Trophoblast cell (in vitro differentiated cells and primary cell): ENCODE results near the gene SLAIN1.

ENCODE experiments used
- DNase-seq, 2 donors: peaks; one replicate each; pipeline ENCODE4 v3.0.0-alpha.2; 2016
- H2AFZ ChIP-seq: 2 replicates; pipeline ENCODE4 v1.6.1; 2013; ENCODE audit warnings: low read length, moderate library complexity, mild to moderate bottlenecking; ENCODE audit not compliant: insufficient read depth, poor library complexity
- H2AK5ac ChIP-seq: 2 replicates; pipeline ENCODE4 v1.6.1; 2013; ENCODE audit warnings: mild to moderate bottlenecking, low read length
- H2BK120ac ChIP-seq: 2 replicates; pipeline ENCODE4 v1.6.1; 2013; ENCODE audit warnings: low read length, mild to moderate bottlenecking, moderate library complexity; ENCODE audit not compliant: insufficient read depth, poor library complexity
- H2BK12ac ChIP-seq: 2 replicates; pipeline ENCODE4 v1.6.1; 2013; ENCODE audit warnings: mild to moderate bottlenecking, low read length, moderate library complexity
- H2BK5ac ChIP-seq: 2 replicates; pipeline ENCODE4 v1.6.1; 2013; ENCODE audit warnings: low read length, low read depth, moderate library complexity, mild to moderate bottlenecking; ENCODE audit not compliant: poor library complexity
- H3K14ac ChIP-seq: 2 replicates; pipeline ENCODE4 v1.6.1; 2013; ENCODE audit warnings: mild to moderate bottlenecking, low read length
- H3K18ac ChIP-seq: 2 replicates; pipeline ENCODE4 v1.6.1; 2013; ENCODE audit warnings: mild to moderate bottlenecking, low read length
- H3K23ac ChIP-seq: 2 replicates; pipeline ENCODE4 v1.6.1; 2013; ENCODE audit warnings: low read length
- H3K27ac ChIP-seq: 2 replicates; pipeline ENCODE4 v1.5.1; 2013; ENCODE audit warnings: low read depth, mild to moderate bottlenecking, inconsistent platforms, low read length, moderate library complexity
- H3K27me3 ChIP-seq: 2 replicates; pipeline ENCODE4 v1.6.1; 2013; ENCODE audit warnings: inconsistent platforms, mild to moderate bottlenecking, low read length, moderate library complexity; ENCODE audit not compliant: insufficient read depth
- H3K36me3 ChIP-seq, 2 experiments: 1 replicate in 1 of 2; 2 replicates in 1 of 2; pipeline ENCODE4 v1.6.1; 2013; ENCODE audit warnings: low read length in 2 of 2, mild to moderate bottlenecking in 2 of 2, moderate library complexity in 1 of 2; ENCODE audit not compliant: insufficient read depth in 2 of 2, control insufficient read depth in 1 of 2
- H3K4ac ChIP-seq: 2 replicates; pipeline ENCODE4 v1.6.1; 2013; ENCODE audit warnings: low read depth, mild to moderate bottlenecking, low read length, moderate library complexity
- H3K4me1 ChIP-seq, 2 experiments: 1 replicate in 1 of 2; 2 replicates in 1 of 2; pipeline ENCODE4 v1.6.1; 2013; ENCODE audit warnings: low read length in 2 of 2, mild to moderate bottlenecking in 2 of 2, moderate library complexity in 1 of 2; ENCODE audit not compliant: insufficient read depth in 2 of 2, control insufficient read depth in 1 of 2
- H3K4me2 ChIP-seq: 2 replicates; pipeline ENCODE4 v1.6.1; 2013; ENCODE audit warnings: inconsistent platforms, mild to moderate bottlenecking, low read length, moderate library complexity
- H3K4me3 ChIP-seq: 2 replicates; pipeline ENCODE4 v1.5.1; 2013; ENCODE audit warnings: mild to moderate bottlenecking, low read depth, low read length, inconsistent platforms
- H3K79me1 ChIP-seq: one replicate; pipeline ENCODE4 v1.6.1; 2013; ENCODE audit warnings: low read length
- H3K79me2 ChIP-seq: 2 replicates; pipeline ENCODE4 v1.6.1; 2013; ENCODE audit warnings: low read length, mild to moderate bottlenecking; ENCODE audit not compliant: control insufficient read depth, insufficient read depth, poor library complexity
- H3K9ac ChIP-seq: 2 replicates; pipeline ENCODE4 v1.6.1; 2013; ENCODE audit warnings: mild to moderate bottlenecking, low read length
- H3K9me3 ChIP-seq: 2 replicates; pipeline ENCODE4 v1.6.1; 2013; ENCODE audit warnings: low read depth, mild to moderate bottlenecking, control low read depth, inconsistent platforms, low read length; ENCODE audit not compliant: insufficient read depth
- H4K12ac ChIP-seq: 2 replicates; pipeline ENCODE4 v1.6.1; 2013; ENCODE audit warnings: low read depth, mild to moderate bottlenecking, low read length, moderate library complexity
- H4K8ac ChIP-seq: 2 replicates; pipeline ENCODE4 v1.6.1; 2013; ENCODE audit warnings: low read depth, mild to moderate bottlenecking, low read length, moderate library complexity
- H4K91ac ChIP-seq: one replicate; pipeline ENCODE4 v1.6.1; 2013; ENCODE audit warnings: low read depth, mild to moderate bottlenecking, low read length, moderate library complexity
- WGBS: extraction: QIAGEN DNeasy Blood & Tissue Kit; methylation state at CpG from one replicate; pipeline ENCODE4 v1.1.7; 2013; ENCODE audit warnings: missing lambda C conversion rate; ENCODE audit not compliant: insufficient read length, insufficient coverage; ENCODE audit errors: extremely low coverage; 5-methylcytosine and 5-hydroxymethylcytosine counted together

Gene SLAIN1

GRCh38 chr13:77733674-77734073 is 36.2 kb downstream of the SLAIN1 start:
- Histone ChIP-seq H4K91ac (no peak overlapping the region), H4K12ac (no peak overlapping the region), H2AK5ac (no peak overlapping the region), H2BK5ac (no peak overlapping the region), H3K4me1 (no peaks in the 10 kb centered on the region), H3K4me2 (no peak overlapping the region), H3K14ac (no peak overlapping the region), H3K27ac (no peak overlapping the region), H3K9ac (no peak overlapping the region), H3K23ac (no peak overlapping the region), H3K36me3 (no peaks in the 10 kb centered on the region), H2AFZ (no peak overlapping the region), H2BK12ac (no peak overlapping the region), H3K9me3 (no peaks in the 10 kb centered on the region), H3K27me3 (no peaks in the 10 kb centered on the region), H4K8ac (no peak overlapping the region), H2BK120ac (no peak overlapping the region), H3K4me3 (no peak overlapping the region), H3K79me1 (no peaks in the 10 kb centered on the region), H3K4ac (no peak overlapping the region), H3K18ac (no peak overlapping the region), H3K79me2 (no peaks in the 10 kb centered on the region)
- no CpG with 5 or more reads among the region's 1 CpG for WGBS
- DNase-seq = no peak

DNA sequence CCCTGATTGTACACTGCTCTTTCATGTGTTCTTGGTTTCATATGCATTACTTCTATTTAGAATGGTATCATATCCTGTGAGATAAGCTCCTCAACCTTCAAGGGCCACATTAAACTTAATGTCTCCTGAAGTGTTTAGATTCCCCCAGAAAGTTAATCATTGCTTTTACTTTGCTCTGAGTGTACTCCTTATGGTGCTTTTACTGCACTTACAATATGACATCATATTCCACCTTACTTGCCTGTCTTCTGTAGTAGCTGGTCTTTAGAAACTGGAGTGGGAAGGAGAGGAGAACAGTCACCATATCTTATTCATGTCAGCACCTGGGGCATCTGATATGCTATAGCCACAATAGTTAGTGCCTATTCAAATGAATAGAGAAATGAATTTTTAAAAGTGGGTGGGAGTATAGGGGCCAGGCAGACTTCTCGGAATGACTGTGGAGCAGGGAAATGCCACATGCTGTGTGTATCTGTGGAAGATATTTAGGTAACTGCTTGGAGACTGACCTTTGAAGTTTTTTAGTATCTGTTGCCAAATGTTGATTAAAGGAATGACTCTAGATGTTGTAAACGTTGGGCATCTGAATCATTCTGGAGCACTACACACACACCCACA is 40.2 kb downstream of the SLAIN1 start:
- Histone ChIP-seq H2BK120ac (no peak overlapping the region), H2AFZ (no peak overlapping the region), H3K27me3 (no peaks in the 10 kb centered on the region), H3K23ac (no peak overlapping the region), H3K4me1 (no peaks in the 10 kb centered on the region), H4K12ac (no peak overlapping the region), H3K18ac (no peak overlapping the region), H3K36me3 (no peaks in the 10 kb centered on the region), H3K9ac (no peak overlapping the region), H3K79me2 (no peaks in the 10 kb centered on the region), H2BK12ac (no peak overlapping the region), H3K4ac (no peak overlapping the region), H3K4me2 (no peak overlapping the region), H4K8ac (no peak overlapping the region), H3K79me1 (no peaks in the 10 kb centered on the region), H3K27ac (no peak overlapping the region), H3K14ac (no peak overlapping the region), H3K4me3 (no peak overlapping the region), H2BK5ac (no peak overlapping the region), H3K9me3 (no peaks in the 10 kb centered on the region), H2AK5ac (no peak overlapping the region), H4K91ac (no peak overlapping the region)
- WGBS = no CpG with 5 or more reads among the region's 2 CpGs
- DNase-seq = no peak

- no peak for DNase-seq
- Histone ChIP-seq H2BK12ac (no peak overlapping the region), H4K8ac (no peak overlapping the region), H3K18ac (no peak overlapping the region), H3K79me2 (no peaks in the 10 kb centered on the region), H3K9me3 (no peaks in the 10 kb centered on the region), H3K23ac (no peak overlapping the region), H4K12ac (no peak overlapping the region), H3K36me3 (no peaks in the 10 kb centered on the region), H3K4me1 (no peaks in the 10 kb centered on the region), H3K4me2 (no peak overlapping the region), H2BK5ac (no peak overlapping the region), H3K14ac (no peak overlapping the region), H3K27me3 (no peaks in the 10 kb centered on the region), H3K4ac (no peak overlapping the region), H2AFZ (no peak overlapping the region), H3K9ac (no peak overlapping the region), H2AK5ac (no peak overlapping the region), H3K27ac (no peak overlapping the region), H3K79me1 (no peaks in the 10 kb centered on the region), H3K4me3 (no peak overlapping the region), H4K91ac (no peak overlapping the region), H2BK120ac (no peak overlapping the region)
- no CpG with 5 or more reads among the region's 7 CpGs for WGBS
Measured at GRCh38 chr13:77740097-77740735, 42.7 kb downstream of the SLAIN1 start.

- Histone ChIP-seq H3K4ac (no peak overlapping the region), H4K8ac (no peak overlapping the region), H4K12ac (no peak overlapping the region), H3K18ac (no peak overlapping the region), H3K36me3 (no peaks in the 10 kb centered on the region), H2BK5ac (no peak overlapping the region), H3K14ac (no peak overlapping the region), H2BK120ac (no peak overlapping the region), H3K9me3 (no peaks in the 10 kb centered on the region), H3K79me2 (no peaks in the 10 kb centered on the region), H3K4me2 (no peak overlapping the region), H2AFZ (no peak overlapping the region), H3K9ac (no peak overlapping the region), H2AK5ac (no peak overlapping the region), H3K4me1 (no peaks in the 10 kb centered on the region), H3K79me1 (no peaks in the 10 kb centered on the region), H3K23ac (no peak overlapping the region), H4K91ac (no peak overlapping the region), H2BK12ac (no peak overlapping the region), H3K27ac (no peak overlapping the region), H3K4me3 (no peak overlapping the region), H3K27me3 (no peaks in the 10 kb centered on the region)
- DNase-seq = no peak
- no CpG with 5 or more reads among the region's 8 CpGs for WGBS
Measured at GRCh38 chr13:77740931-77741596, 43.6 kb downstream of the SLAIN1 start.
